Activated naive CD8-positive, alpha-beta T cell (primary cell): ENCODE results near the gene ZNF3.

Experiments
- H3K27ac Mint-ChIP-seq: one replicate; pipeline ENCODE4 v1.8.0; 2021; ENCODE audit warnings: mixed read lengths
- H3K27me3 Mint-ChIP-seq: one replicate; pipeline ENCODE4 v1.8.0; 2021; ENCODE audit warnings: mixed read lengths
- H3K36me3 Mint-ChIP-seq: one replicate; pipeline ENCODE4 v1.8.0; 2021; ENCODE audit warnings: mixed read lengths
- H3K4me1 Mint-ChIP-seq: one replicate; pipeline ENCODE4 v1.8.0; 2021; ENCODE audit warnings: low read depth, mixed read lengths
- H3K4me3 Mint-ChIP-seq: one replicate; pipeline ENCODE4 v1.8.0; 2021; ENCODE audit warnings: mild to moderate bottlenecking, mixed read lengths
- H3K9me3 Mint-ChIP-seq: one replicate; pipeline ENCODE4 v1.8.0; 2021; ENCODE audit warnings: low read depth, mixed read lengths

ZNF3 gene

DNA sequence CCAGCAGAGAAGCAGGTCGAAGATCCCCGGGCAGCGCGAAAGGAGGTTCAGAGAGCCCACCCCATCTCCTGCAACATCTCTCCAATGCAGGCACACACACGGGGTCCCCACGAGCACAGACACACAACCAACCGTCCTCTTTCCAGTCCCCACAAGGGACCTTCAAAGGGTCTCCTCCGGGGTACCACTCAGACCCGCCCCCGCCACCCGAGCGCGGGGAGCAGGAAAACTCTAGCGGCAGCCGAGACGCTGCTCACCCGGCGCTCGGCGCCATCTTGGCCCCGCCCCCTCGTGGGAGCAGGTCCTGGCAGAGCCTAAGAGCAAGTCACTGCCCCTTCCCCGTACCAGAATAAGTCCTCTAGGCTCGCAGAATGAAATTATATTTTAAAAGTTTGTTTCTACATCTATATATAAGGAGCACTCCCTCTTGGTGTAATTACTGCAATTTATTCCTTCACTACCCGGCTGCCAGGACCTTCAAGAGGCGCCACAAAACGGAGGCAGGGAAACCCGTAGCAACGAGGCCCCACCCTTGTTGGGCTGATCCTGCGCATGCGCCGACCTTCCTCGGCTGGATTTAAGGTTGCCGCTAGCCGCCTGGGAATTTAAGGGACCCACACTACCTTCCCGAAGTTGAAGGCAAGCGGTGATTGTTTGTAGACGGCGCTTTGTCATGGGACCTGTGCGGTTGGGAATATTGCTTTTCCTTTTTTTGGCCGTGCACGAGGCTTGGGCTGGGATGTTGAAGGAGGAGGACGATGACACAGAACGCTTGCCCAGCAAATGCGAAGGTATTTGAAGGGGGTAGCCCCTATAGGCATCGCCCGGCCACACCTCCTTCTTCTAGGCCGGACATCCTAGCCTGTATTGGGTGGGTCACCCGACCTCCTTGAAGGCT lies 37.8 kb upstream of the ZNF3 start, which contains the start of the genes CNPY4 and TAF6:
CNPY4 (plus strand) TSS at position 563 of the 898 bp plus-strand sequence; CDS start at position 674, 111 bp downstream.
TAF6 (minus strand) TSS at position 287 of the 898 bp plus-strand sequence. CDS start 5,149 bp downstream, outside the sequence.
- peak within 1 kb of the TSS; percentile 99 for H3K27ac Mint-ChIP-seq
- H3K4me3 Mint-ChIP-seq, result peak within 1 kb of the TSS; percentile 96
- H3K27me3 Mint-ChIP-seq, result no peaks in the 10 kb centered on the region
- H3K36me3 Mint-ChIP-seq, result no peaks in the 10 kb centered on the region
- peaks cover 35% of the 10 kb centered on the region for H3K4me1 Mint-ChIP-seq
- no peaks in the 10 kb centered on the region for H3K9me3 Mint-ChIP-seq

- Mint-ChIP-seq H3K4me1 (peaks cover 32% of the 10 kb centered on the region), H3K27ac (peak overlapping the region; percentile 99), H3K9me3 (no peaks in the 10 kb centered on the region), H3K27me3 (no peaks in the 10 kb centered on the region), H3K36me3 (no peaks in the 10 kb centered on the region), H3K4me3 (peak overlapping the region; percentile 96)
These were observed 37.0 kb upstream of the ZNF3 start for GRCh38 chr7:100118388-100119071.

DNA sequence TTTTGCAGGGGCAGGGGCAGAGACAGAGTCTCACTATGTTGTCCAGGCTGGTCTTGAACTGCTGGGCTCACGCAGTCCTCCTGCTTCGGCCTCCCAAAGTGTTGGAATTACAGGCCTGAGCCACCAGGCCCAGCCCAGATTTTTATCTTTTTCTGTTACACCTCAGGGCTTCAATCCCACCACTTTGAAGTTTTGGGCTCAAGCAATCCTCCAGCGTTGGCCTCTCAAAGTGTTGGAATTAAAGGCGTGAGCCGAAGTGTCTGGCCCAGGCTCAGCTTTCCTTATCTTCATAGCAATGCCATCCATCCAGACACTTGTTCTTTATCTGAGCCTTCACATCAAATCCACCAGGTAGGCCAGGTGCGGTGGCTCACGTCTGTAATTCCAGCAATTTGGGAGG lies 33.5 kb upstream of the ZNF3 start:
- peaks cover 19% of the 10 kb centered on the region for H3K4me1 Mint-ChIP-seq
- no peaks in the 10 kb centered on the region for H3K27me3 Mint-ChIP-seq
- no peak overlapping the region for H3K27ac Mint-ChIP-seq
- H3K36me3 Mint-ChIP-seq, result no peaks in the 10 kb centered on the region
- H3K9me3 Mint-ChIP-seq, result no peaks in the 10 kb centered on the region
- H3K4me3 Mint-ChIP-seq, result no peak overlapping the region

DNA sequence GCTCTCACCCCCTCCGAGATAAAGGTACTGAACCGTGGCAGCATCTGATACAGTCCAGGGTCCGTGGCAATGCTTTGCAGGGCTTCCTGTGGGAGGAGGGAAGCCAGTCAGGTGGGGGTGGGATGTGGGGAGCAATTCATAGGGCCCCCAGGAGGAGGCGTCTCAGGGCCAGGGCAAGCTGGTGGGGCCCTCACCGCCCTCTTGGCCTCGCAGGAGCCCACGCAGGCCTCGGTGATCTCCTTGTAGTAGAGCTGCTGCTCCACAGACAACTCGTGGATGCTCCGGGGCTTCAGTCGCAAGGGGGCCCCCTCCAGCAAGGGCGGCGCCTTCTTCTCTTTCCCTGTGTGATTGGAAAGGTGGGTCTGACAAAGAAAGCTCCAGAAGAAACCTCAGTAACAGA lies 30.4 kb upstream of the ZNF3 start:
- Mint-ChIP-seq H3K9me3 (no peaks in the 10 kb centered on the region), H3K27me3 (no peaks in the 10 kb centered on the region), H3K4me1 (peaks cover 5% of the 10 kb centered on the region), H3K27ac (no peak overlapping the region), H3K4me3 (no peak overlapping the region), H3K36me3 (no peaks in the 10 kb centered on the region)

DNA sequence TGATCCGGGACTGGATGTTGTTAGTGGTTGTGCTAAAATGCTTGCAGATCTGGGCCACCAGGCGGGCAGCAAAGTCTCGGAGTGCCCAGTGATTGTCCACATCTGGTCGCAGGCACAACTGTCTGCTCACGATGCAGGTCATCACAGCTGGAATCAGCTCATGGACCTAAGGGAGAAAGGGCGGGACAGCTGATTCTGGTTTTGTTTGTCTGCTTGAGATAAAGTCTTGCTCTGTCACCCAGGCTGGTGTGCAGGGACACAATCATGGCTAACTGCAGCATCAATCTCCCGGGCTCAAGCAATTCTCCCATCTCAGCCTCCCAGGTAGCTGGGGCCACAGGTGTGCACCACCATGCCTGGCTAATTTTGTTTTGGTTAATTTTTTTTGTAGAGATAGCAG lies 29.6 kb upstream of the ZNF3 start:
- no peaks in the 10 kb centered on the region for H3K36me3 Mint-ChIP-seq
- no peaks in the 10 kb centered on the region for H3K27me3 Mint-ChIP-seq
- H3K4me3 Mint-ChIP-seq, result no peak overlapping the region
- H3K4me1 Mint-ChIP-seq, result peaks cover 3% of the 10 kb centered on the region
- H3K27ac Mint-ChIP-seq, result no peak overlapping the region
- H3K9me3 Mint-ChIP-seq, result no peaks in the 10 kb centered on the region

GRCh38 chr7:100109521-100110163 lies 28.1 kb upstream of the ZNF3 start:
- Mint-ChIP-seq H3K36me3 (no peaks in the 10 kb centered on the region), H3K9me3 (no peaks in the 10 kb centered on the region), H3K27me3 (no peaks in the 10 kb centered on the region), H3K4me3 (no peak overlapping the region), H3K4me1 (no peaks in the 10 kb centered on the region), H3K27ac (no peak overlapping the region)

DNA sequence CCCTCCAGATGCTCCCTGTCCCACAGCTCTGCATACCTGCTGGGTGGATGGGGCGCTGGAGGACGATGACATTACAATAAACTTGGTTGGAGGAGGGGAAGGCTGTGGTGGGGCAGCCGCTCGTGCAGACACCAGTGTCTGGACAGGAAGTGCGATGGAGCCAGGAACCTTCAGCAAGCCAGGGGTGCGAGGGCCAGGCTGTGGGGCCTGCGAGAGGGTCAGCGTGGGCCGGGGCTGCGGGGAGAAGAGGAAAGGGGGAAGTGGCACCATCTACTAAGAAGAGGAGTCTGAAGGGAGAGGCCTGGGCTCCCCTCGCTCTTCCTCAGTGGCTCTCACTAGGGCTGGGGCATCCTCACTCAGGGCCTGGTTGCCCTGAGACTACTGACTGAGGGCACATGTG lies 26.4 kb upstream of the ZNF3 start:
- Mint-ChIP-seq H3K36me3 (no peaks in the 10 kb centered on the region), H3K9me3 (no peaks in the 10 kb centered on the region), H3K4me3 (no peak overlapping the region), H3K27me3 (no peaks in the 10 kb centered on the region), H3K4me1 (peaks cover 2% of the 10 kb centered on the region), H3K27ac (no peak overlapping the region)

GRCh38 chr7:100107125-100107737 lies 25.7 kb upstream of the ZNF3 start:
- H3K27ac Mint-ChIP-seq, result no peak overlapping the region
- H3K4me3 Mint-ChIP-seq, result no peak overlapping the region
- H3K36me3 Mint-ChIP-seq, result no peaks in the 10 kb centered on the region
- no peaks in the 10 kb centered on the region for H3K27me3 Mint-ChIP-seq
- H3K4me1 Mint-ChIP-seq, result peaks cover 7% of the 10 kb centered on the region
- no peaks in the 10 kb centered on the region for H3K9me3 Mint-ChIP-seq

GRCh38 chr7:100106633-100107032 lies 25.1 kb upstream of the ZNF3 start:
- H3K27ac Mint-ChIP-seq, result no peak overlapping the region
- no peaks in the 10 kb centered on the region for H3K9me3 Mint-ChIP-seq
- no peaks in the 10 kb centered on the region for H3K27me3 Mint-ChIP-seq
- H3K4me1 Mint-ChIP-seq, result peaks cover 7% of the 10 kb centered on the region
- H3K4me3 Mint-ChIP-seq, result no peak overlapping the region
- no peaks in the 10 kb centered on the region for H3K36me3 Mint-ChIP-seq

- Mint-ChIP-seq H3K36me3 (no peaks in the 10 kb centered on the region), H3K4me3 (no peak overlapping the region), H3K27ac (no peak overlapping the region), H3K9me3 (no peaks in the 10 kb centered on the region), H3K4me1 (peaks cover 9% of the 10 kb centered on the region), H3K27me3 (no peaks in the 10 kb centered on the region)
These were observed 24.0 kb upstream of the ZNF3 start for GRCh38 chr7:100105534-100105933.

- peaks cover 29% of the 10 kb centered on the region for H3K4me1 Mint-ChIP-seq
- peaks cover 11% of the 10 kb centered on the region for H3K36me3 Mint-ChIP-seq
- H3K27ac Mint-ChIP-seq, result peak overlapping the region; percentile 41
- no peaks in the 10 kb centered on the region for H3K9me3 Mint-ChIP-seq
- H3K4me3 Mint-ChIP-seq, result peak overlapping the region; percentile 93
- no peaks in the 10 kb centered on the region for H3K27me3 Mint-ChIP-seq
These were observed 21.7 kb upstream of the ZNF3 start for GRCh38 chr7:100102950-100103840.

DNA sequence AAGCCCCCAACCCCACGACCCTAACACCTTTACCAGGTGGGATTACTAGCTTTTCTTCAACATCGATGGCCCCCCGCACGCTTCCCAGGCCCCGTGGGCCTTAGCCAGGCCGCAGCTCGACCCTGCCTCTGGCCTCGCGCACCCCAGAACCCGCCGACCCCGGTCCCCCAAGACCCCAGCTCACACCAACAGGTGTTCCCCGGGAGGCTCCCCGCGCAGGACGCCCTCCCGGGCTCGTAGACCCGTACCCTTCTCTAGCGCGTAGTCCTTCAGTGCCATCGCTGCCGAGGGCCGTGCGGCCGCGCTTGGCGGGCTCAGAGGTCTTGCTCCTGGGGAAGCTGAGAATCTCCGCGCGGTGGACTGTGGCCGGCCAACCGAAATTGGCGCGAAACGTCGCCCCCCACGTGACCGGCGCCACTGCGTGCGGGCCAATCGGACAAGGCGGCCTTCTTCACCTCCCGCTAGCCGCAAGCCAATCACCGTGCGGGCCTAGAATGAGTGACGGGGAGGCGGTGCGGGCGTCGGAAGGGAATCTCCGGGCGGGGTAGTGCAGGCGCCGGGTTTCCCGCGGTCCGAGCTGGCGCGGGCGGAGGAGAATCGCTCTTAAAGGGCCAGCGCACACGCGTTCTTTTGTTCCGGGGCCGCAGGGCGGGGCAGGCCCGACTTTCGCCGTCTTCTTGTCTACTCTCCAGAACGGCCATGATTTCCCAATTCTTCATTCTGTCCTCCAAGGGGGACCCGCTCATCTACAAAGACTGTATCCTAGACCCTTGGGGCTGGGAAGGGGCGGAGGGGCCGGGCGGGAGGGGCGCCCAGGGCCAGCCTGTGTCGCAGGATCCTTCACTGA lies 19.7 kb upstream of the ZNF3 start, which contains the start of the genes AP4M1 and MCM7:
AP4M1 (plus strand) TSS at position 628 of the 847 bp plus-strand sequence; CDS start at position 700, 72 bp downstream.
MCM7 (minus strand) TSS at position 382 of the 847 bp plus-strand sequence; CDS start at position 279, 103 bp downstream.
- peaks cover 15% of the 10 kb centered on the region for H3K36me3 Mint-ChIP-seq

DNA sequence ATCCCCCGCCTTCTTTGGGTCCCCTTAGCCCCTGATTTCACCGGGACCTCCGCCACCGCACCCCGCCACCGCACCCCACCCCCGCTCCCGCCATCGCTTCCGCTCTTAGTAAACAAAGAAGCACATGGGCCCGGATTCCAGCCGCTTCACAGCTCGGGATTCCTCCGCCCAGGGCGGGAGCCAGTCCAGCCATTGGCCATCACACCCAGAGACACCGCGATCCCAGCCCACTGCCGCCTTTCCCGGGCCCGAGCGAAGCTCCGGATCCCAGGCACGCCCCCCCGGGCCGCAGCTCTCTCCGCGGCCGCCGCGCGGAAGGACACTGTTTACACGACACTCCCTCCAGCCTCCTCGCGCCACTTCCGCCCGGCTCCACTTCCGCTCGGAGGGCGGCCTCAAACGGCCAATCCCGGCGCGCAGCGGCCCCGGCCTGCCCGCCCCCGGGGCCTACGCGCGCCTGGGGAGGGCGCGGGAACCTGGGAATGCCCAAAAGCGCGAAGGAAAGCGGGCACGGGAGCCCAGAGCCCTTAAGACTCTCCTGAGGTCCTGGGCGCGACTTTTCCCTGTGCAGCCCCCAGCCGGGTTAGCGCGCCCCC lies 19.0 kb upstream of the ZNF3 start:
- Mint-ChIP-seq H3K27me3 (no peaks in the 10 kb centered on the region), H3K4me3 (peak overlapping the region; percentile 93), H3K4me1 (peaks cover 38% of the 10 kb centered on the region), H3K36me3 (peaks cover 15% of the 10 kb centered on the region), H3K9me3 (no peaks in the 10 kb centered on the region), H3K27ac (peak overlapping the region; percentile 99)

More for the DNA sequence above, 19.7 kb upstream of the ZNF3 start, which contains the start of the genes AP4M1 and MCM7:
- peak within 1 kb of the TSS; percentile 93 for H3K4me3 Mint-ChIP-seq
- H3K4me1 Mint-ChIP-seq, result peaks cover 35% of the 10 kb centered on the region
- peak within 1 kb of the TSS; percentile 99 for H3K27ac Mint-ChIP-seq
- H3K9me3 Mint-ChIP-seq, result no peaks in the 10 kb centered on the region
- H3K27me3 Mint-ChIP-seq, result no peaks in the 10 kb centered on the region
